H1 (cell line): ENCODE data around the gene DOK1. TPM values are rescaled to one million over a fixed set of nuclear protein-coding genes. Genes with fewer than 3 reads are reported as not detected.

ENCODE experiments used
- CTCF ChIA-PET: fragments of 300-600 bp; sonication (Branson Sonifier 250); formaldehyde crosslinking; loops from one replicate; lab custom pipeline; 2021; ENCODE audit not compliant: partially characterized antibody; lab: Charles Lee
- POLR2A ChIA-PET: fragments of 300-600 bp; sonication (Branson Sonifier 250); formaldehyde crosslinking; loops from one replicate; lab custom pipeline; 2021; ENCODE audit warnings: inconsistent platforms; ENCODE audit not compliant: partially characterized antibody; lab: Charles Lee
- DNase-seq, 2 experiments: peaks; one replicate each; pipeline versions ENCODE4 v3.0.0 to v3.0.0-alpha.2; 2010 to 2022; ENCODE audit warnings: low spot score in 2 of 2, low read depth in 1 of 2, mixed read lengths in 1 of 2
- FAIRE-seq: peaks from 2 replicates; lab custom pipeline; 2011; peaks lifted over from hg19 to GRCh38; lab: Jason Lieb, UNC
- H2AFZ ChIP-seq: 2 replicates; pipeline ENCODE4 v1.8.1; 2012; ENCODE audit warnings: low read length, inconsistent platforms
- H2AK5ac ChIP-seq: 2 replicates; pipeline ENCODE4 v1.6.1; 2013; ENCODE audit warnings: low read depth, low read length
- H2BK120ac ChIP-seq: replicated peaks from 2 replicates; pipeline ENCODE3; 2013; ENCODE audit warnings: low read depth, low read length, inconsistent platforms
- H2BK12ac ChIP-seq: 2 replicates; pipeline ENCODE4 v1.6.1; 2013; ENCODE audit warnings: low read depth, low read length
- H2BK15ac ChIP-seq: 2 replicates; pipeline ENCODE4 v1.6.1; 2013; ENCODE audit warnings: low read length
- H2BK20ac ChIP-seq: 2 replicates; pipeline ENCODE4 v1.6.1; 2013; ENCODE audit warnings: low read length
- H2BK5ac ChIP-seq: 2 replicates; pipeline ENCODE4 v1.6.1; 2013; ENCODE audit warnings: low read depth, low read length
- H3K14ac ChIP-seq: 2 replicates; pipeline ENCODE4 v1.6.1; 2013; ENCODE audit warnings: inconsistent platforms; ENCODE audit not compliant: insufficient read length
- H3K18ac ChIP-seq: 2 replicates; pipeline ENCODE4 v1.6.1; 2013; ENCODE audit warnings: low read length; ENCODE audit errors: extremely low read depth
- H3K23ac ChIP-seq: 2 replicates; pipeline ENCODE4 v1.6.1; 2013; ENCODE audit warnings: inconsistent platforms; ENCODE audit not compliant: insufficient read length
- H3K23me2 ChIP-seq: 2 replicates; pipeline ENCODE4 v1.6.1; 2013; ENCODE audit warnings: low read depth, low read length
- H3K27ac ChIP-seq: 2 replicates; pipeline ENCODE4 v1.6.1; 2011; ENCODE audit warnings: low read depth, low read length, inconsistent platforms
- H3K27me3 ChIP-seq, 4 experiments: replicated peaks in 1 of 4; 1 replicate in 1 of 4; 2 replicates in 3 of 4; pipeline versions ENCODE4 v1.6.1 to v1.8.1; 2011 to 2013; ENCODE audit warnings: low read length in 3 of 4, mild to moderate bottlenecking in 3 of 4, inconsistent platforms in 2 of 4, mixed read lengths in 2 of 4, moderate library complexity in 1 of 4; ENCODE audit not compliant: control insufficient read depth in 3 of 4, insufficient read depth in 3 of 4; ENCODE audit errors: extremely low read depth in 1 of 4
- H3K36me3 ChIP-seq, 4 experiments: 2 replicates each; pipeline versions ENCODE4 v1.6.1 to v1.8.1; 2011 to 2013; ENCODE audit warnings: mild to moderate bottlenecking in 4 of 4, low read length in 3 of 4, moderate library complexity in 2 of 4, control low read depth in 1 of 4, inconsistent platforms in 1 of 4; ENCODE audit not compliant: insufficient read depth in 4 of 4, control insufficient read depth in 2 of 4
- H3K4ac ChIP-seq: replicated peaks from 2 replicates; pipeline ENCODE3; 2013; ENCODE audit warnings: low read length, low read depth, mixed read lengths, inconsistent platforms; ENCODE audit not compliant: insufficient read length
- H3K4me1 ChIP-seq, 4 experiments: replicated peaks in 1 of 4; 1 replicate in 1 of 4; 2 replicates in 3 of 4; pipeline versions ENCODE4 v1.6.1 to v1.8.1; 2011 to 2013; ENCODE audit warnings: low read length in 3 of 4, inconsistent platforms in 2 of 4, mixed read lengths in 1 of 4; ENCODE audit not compliant: insufficient read depth in 4 of 4, control insufficient read depth in 3 of 4
- H3K4me2 ChIP-seq, 2 experiments: 2 replicates each; pipeline versions ENCODE4 v1.6.1 to v1.8.1; 2011 to 2013; ENCODE audit warnings: low read depth in 2 of 2, low read length in 2 of 2, control low read depth in 1 of 2, inconsistent platforms in 1 of 2, mild to moderate bottlenecking in 1 of 2; ENCODE audit not compliant: insufficient read depth in 1 of 2
- H3K4me3 ChIP-seq, 4 experiments: fragments of 200-600, 300-600 bp in 1 of 4; sonication (generic), shearing (Covaris generic), sonication (Bioruptor Twin) in 1 of 4; 2 replicates each; pipeline versions ENCODE4 v1.5.1 to v1.8.1; 2011 to 2016; ENCODE audit warnings: low read length in 4 of 4, low read depth in 3 of 4, control low read depth in 2 of 4, inconsistent platforms in 2 of 4, mild to moderate bottlenecking in 2 of 4, mixed read lengths in 1 of 4, moderate library complexity in 1 of 4; ENCODE audit not compliant: insufficient read depth in 2 of 4; ENCODE audit errors: extremely low read depth in 1 of 4
- H3K56ac ChIP-seq: replicated peaks from 2 replicates; pipeline ENCODE3; 2013; ENCODE audit warnings: low read depth, mild to moderate bottlenecking, mixed read lengths, low read length, inconsistent platforms; ENCODE audit not compliant: insufficient read length
- H3K79me1 ChIP-seq: 2 replicates; pipeline ENCODE4 v1.6.1; 2013; ENCODE audit warnings: low read depth, low read length, control low read depth
- H3K79me2 ChIP-seq, 2 experiments: 2 replicates each; pipeline versions ENCODE4 v1.6.1 to v1.8.1; 2012 to 2013; ENCODE audit warnings: low read length in 2 of 2, mild to moderate bottlenecking in 2 of 2, inconsistent platforms in 1 of 2; ENCODE audit not compliant: insufficient read depth in 2 of 2, control insufficient read depth in 1 of 2
- H3K9ac ChIP-seq, 4 experiments: replicated peaks in 1 of 4; 1 replicate in 1 of 4; 2 replicates in 3 of 4; pipeline versions ENCODE4 v1.6.1 to v1.8.1; 2011 to 2013; ENCODE audit warnings: low read depth in 3 of 4, low read length in 3 of 4, control low read depth in 2 of 4, mild to moderate bottlenecking in 2 of 4, moderate library complexity in 2 of 4, inconsistent platforms in 1 of 4; ENCODE audit errors: extremely low read depth in 1 of 4
- H3K9me3 ChIP-seq, 2 experiments: 2 replicates each; pipeline versions ENCODE4 v1.6.1 to v1.8.1; 2012 to 2013; ENCODE audit warnings: mild to moderate bottlenecking in 2 of 2, moderate library complexity in 2 of 2, control low read depth in 1 of 2, inconsistent platforms in 1 of 2, low read depth in 1 of 2, low read length in 1 of 2, mixed read lengths in 1 of 2; ENCODE audit not compliant: insufficient read depth in 2 of 2
- H4K20me1 ChIP-seq, 2 experiments: replicated peaks in 1 of 2; 2 replicates each; pipeline versions ENCODE3 to v1.8.1; 2011 to 2013; ENCODE audit warnings: inconsistent platforms in 2 of 2, low read length in 2 of 2, mild to moderate bottlenecking in 1 of 2; ENCODE audit not compliant: insufficient read depth in 2 of 2, control insufficient read depth in 1 of 2
- H4K5ac ChIP-seq: 2 replicates; pipeline ENCODE4 v1.6.1; 2013; ENCODE audit warnings: low read length, low read depth, mixed read lengths, inconsistent platforms; ENCODE audit not compliant: insufficient read length
- H4K8ac ChIP-seq: 2 replicates; pipeline ENCODE4 v1.8.0; 2013; ENCODE audit warnings: mild to moderate bottlenecking, moderate library complexity, low read length, inconsistent platforms; ENCODE audit not compliant: insufficient read depth; ENCODE audit errors: extremely low read depth
- H4K91ac ChIP-seq: replicated peaks from 2 replicates; pipeline ENCODE3; 2013; ENCODE audit warnings: low read length, mixed read lengths, inconsistent platforms; ENCODE audit not compliant: insufficient read length
- RXRA ChIP-seq: IDR thresholded peaks from 2 replicates; pipeline ENCODE4 v1.6.1; 2011; ENCODE audit warnings: low read depth, mild to moderate bottlenecking, low read length, moderate library complexity; ENCODE audit not compliant: insufficient read depth
- SP1 ChIP-seq: IDR thresholded peaks from 2 replicates; pipeline ENCODE4 v1.6.1; 2011; ENCODE audit warnings: low read depth, low read length
- TEAD4 ChIP-seq: IDR thresholded peaks from 2 replicates; pipeline ENCODE4 v1.6.1; 2012; ENCODE audit warnings: low read depth, low read length, inconsistent platforms, mixed read lengths
- WGBS, 2 experiments: shearing (Covaris generic) in 1 of 2; methylation state at CpG; one replicate each; pipeline versions ENCODE4 v1.1.6 to v1.1.7; 2013 to 2015; ENCODE audit warnings: low lambda C conversion rate in 2 of 2, mixed read lengths in 2 of 2, inconsistent platforms in 1 of 2, low coverage in 1 of 2, missing lambda C conversion rate in 1 of 2; ENCODE audit not compliant: insufficient replicate concordance in 2 of 2, insufficient coverage in 1 of 2, insufficient read length in 1 of 2; ENCODE audit errors: extremely low coverage in 1 of 2, missing lambda C conversion rate in 1 of 2; 5-methylcytosine and 5-hydroxymethylcytosine counted together
- polyA plus RNA-seq, 7 experiments: library from polyadenylated mRNA; depleted of rRNA in 3 of 7; stranded (reverse) in 5 of 7; unstranded in 2 of 7; fragments of >200 nt in 5 of 7; fragments of 200-250 nt in 2 of 7; gene quantifications; 1 replicate in 5 of 7; 2 replicates in 1 of 7; 4 replicates in 1 of 7; pipeline versions ENCODE4 v1.2.1 to v1.2.3, GENCODE V29; 2011 to 2013; ENCODE audit warnings: missing spikeins in 2 of 7, mixed read lengths in 2 of 7
- total RNA-seq: library from RNA; stranded (reverse); fragmentation: NEBNext Ultra II Directional; extraction: Animal tissue kit (Norgen Biotek cat#: 25700); gene quantifications from 2 replicates; pipeline ENCODE4 v1.2.1, GENCODE V29; 2021

Gene DOK1
- total and polyA plus RNA-seq, 2 of the 8 experiments (the other 6 are each of a cell fraction or from before 2014, with no cell fraction given), result 11.0 to 14.3 TPM

DNA sequence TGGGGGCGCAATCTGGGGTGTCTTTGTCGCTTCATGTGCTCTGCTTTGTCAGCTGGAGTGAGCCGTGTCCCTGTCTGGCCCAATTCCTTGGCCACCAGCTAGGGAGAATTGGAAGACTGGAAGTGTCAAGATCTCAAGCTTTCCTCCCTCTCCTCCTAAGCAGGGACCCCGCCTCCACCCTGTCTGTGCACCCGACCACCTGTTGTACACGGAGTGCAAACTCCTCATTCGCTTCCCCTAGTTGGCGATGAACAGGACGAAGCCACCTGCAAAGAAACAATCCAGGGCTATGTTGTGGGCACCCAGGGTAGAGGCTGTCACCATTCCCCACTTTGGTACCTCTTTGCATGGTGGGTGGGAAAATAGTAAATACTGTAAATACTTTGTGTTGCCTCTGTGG, 26.8 kb upstream of the DOK1 start:
- Histone ChIP-seq H2BK12ac (no peak overlapping the region), H3K9me3 (no peaks in the 10 kb centered on the region), H2BK15ac (no peak overlapping the region), H3K14ac (no peak overlapping the region), H2AFZ (no peak overlapping the region), H2BK120ac (no peak overlapping the region), H2BK5ac (no peak overlapping the region), H3K27me3 (peaks cover 0 to 3% (median under 1%) of the 10 kb centered on the region in 4 experiments; a peak in 3 of 7 replicates), H3K4me1 (peaks cover 4 to 13% (median 6%) of the 10 kb centered on the region in 4 experiments; a peak in 6 of 7 replicates), H3K9ac (no peak overlapping the region), H3K56ac (no peak overlapping the region), H4K91ac (no peak overlapping the region), H3K4me3 (no peak overlapping the region), H3K23ac (no peak overlapping the region), H3K36me3 (peaks cover 5 to 25% (median 18%) of the 10 kb centered on the region in 4 experiments; a peak in 7 of 8 replicates), H2AK5ac (no peak overlapping the region), H3K23me2 (peaks cover 9% of the 10 kb centered on the region; the same call in 1 of the 2 replicates), H4K8ac (peak overlapping the region; percentile 43), H3K18ac (no peak overlapping the region), H3K79me1 (peaks cover 10% of the 10 kb centered on the region), H3K4ac (no peak overlapping the region), H4K20me1 (peaks cover 3 to 6% of the 10 kb centered on the region in 2 experiments), H3K4me2 (no peak overlapping the region; a peak in 1 of 4 replicates), H3K79me2 (peaks cover 0 to 18% of the 10 kb centered on the region in 2 experiments; a peak in 2 of 4 replicates), H3K27ac (no peak overlapping the region), H2BK20ac (no peak overlapping the region), H4K5ac (no peak overlapping the region)
- ChIA-PET POLR2A (interaction anchor here (2.1 to 5.9 kb wide), 4 partner anchors 17 to 28 kb away, joined by 8 to 73 read pairs (median 28); partner anchors contain the start of gene LBX2), CTCF (interaction anchor here (1.7 kb wide), 1 partner anchor 24 kb away, joined by 11 read pairs; no protein-coding TSS in a partner anchor)
- WGBS, 2 experiments, result 88% methylated on average over 9 of the region's 9 CpGs; no CpG with 5 or more reads in 1 of the 2 experiments
- FAIRE-seq (no peak), DNase-seq (no peak)
- no peak for TF ChIP-seq TEAD4
- no peak for TF ChIP-seq RXRA
- TF ChIP-seq SP1, result no peak
